HL-60 (cell line): ENCODE measurements around the gene ZDHHC16.

Experiments
- DNase-seq, 2 experiments: peaks; one replicate each; pipeline ENCODE4 v3.0.0-alpha.2; 2010 to 2020; ENCODE audit warnings: low read depth in 1 of 2, low spot score in 1 of 2
- H3K27ac ChIP-seq: fragments of 250-450 bp; sonication (Bioruptor Pico); replicated peaks from 2 replicates; pipeline ENCODE4 v1.5.1; 2020; ENCODE audit warnings: mild to moderate bottlenecking, moderate library complexity
- H3K27me3 ChIP-seq: fragments of 250-450 bp; sonication (Bioruptor Pico); 2 replicates; pipeline ENCODE4 v1.5.1; 2021; ENCODE audit warnings: mild to moderate bottlenecking, moderate library complexity; ENCODE audit not compliant: insufficient read depth, poor library complexity, severe bottlenecking
- H3K4me3 ChIP-seq: replicated peaks from 2 replicates; pipeline ENCODE4 v1.5.1; 2011; ENCODE audit warnings: mild to moderate bottlenecking, control low read depth, low read length; ENCODE audit not compliant: insufficient read depth
- CTCF ChIP-seq: IDR thresholded peaks from one replicate; pipeline ENCODE4 v1.5.1; 2011; ENCODE audit warnings: low read length, control low read depth, inconsistent platforms; ENCODE audit not compliant: insufficient read depth
- GABPA ChIP-seq: IDR thresholded peaks from 2 replicates; pipeline ENCODE4 v1.6.1; 2012; ENCODE audit warnings: low read depth
- POLR2AphosphoS5 ChIP-seq: IDR thresholded peaks from 2 replicates; pipeline ENCODE4 v1.6.1; 2012; ENCODE audit warnings: low read depth
- REST ChIP-seq: IDR thresholded peaks from 2 replicates; pipeline ENCODE4 v1.6.1; 2012; ENCODE audit warnings: low read depth; ENCODE audit not compliant: insufficient replicate concordance
- SPI1 ChIP-seq: IDR thresholded peaks from 2 replicates; pipeline ENCODE4 v1.6.1; 2012; ENCODE audit warnings: low read depth, mild to moderate bottlenecking, borderline replicate concordance

The ZDHHC16 gene

GRCh38 chr10:97499561-97500296 lies 53.8 kb downstream of the ZDHHC16 start:
- peak; percentile 58 to 65 for DNase-seq
- TF ChIP-seq GABPA (no peak), REST (no peak), SPI1 (peak; percentile 85)
- Histone ChIP-seq H3K27ac (peak overlapping the region; percentile 54), H3K4me3 (peak overlapping the region; percentile 95), H3K27me3 (no peaks in the 10 kb centered on the region)

DNA sequence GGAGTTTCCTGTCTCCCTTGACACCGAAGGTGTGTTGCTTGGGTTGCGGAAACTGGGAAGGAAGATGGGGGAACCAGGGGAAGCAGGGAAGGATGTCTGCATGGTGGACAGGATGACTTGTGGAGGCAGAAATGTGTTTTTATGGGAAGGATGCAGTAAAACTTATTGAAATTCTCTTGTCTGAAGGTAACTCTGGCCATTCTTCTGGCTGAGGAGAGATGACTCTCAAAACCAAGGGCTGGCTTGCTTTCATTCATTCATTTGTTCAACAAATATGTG lies 54.3 kb downstream of the ZDHHC16 start:
- no peak for TF ChIP-seq CTCF
- TF ChIP-seq POLR2AphosphoS5: no peak
- no peak for TF ChIP-seq REST
- TF ChIP-seq GABPA: no peak
- TF ChIP-seq SPI1: no peak
- no peak overlapping the region; the same call in 1 of the 2 replicates for H3K27ac ChIP-seq
- DNase-seq: no peak
- H3K4me3 ChIP-seq: peak overlapping the region; percentile 95
- no peaks in the 10 kb centered on the region for H3K27me3 ChIP-seq

- no peak for DNase-seq
- Histone ChIP-seq H3K27me3 (no peaks in the 10 kb centered on the region), H3K27ac (no peak overlapping the region), H3K4me3 (no peak overlapping the region)
- TF ChIP-seq GABPA (no peak), SPI1 (no peak), CTCF (no peak), REST (no peak), POLR2AphosphoS5 (no peak)
Measured at GRCh38 chr10:97502916-97503315, 56.9 kb downstream of the ZDHHC16 start.
